HCT116 (cell line): ENCODE measurements around the gene GRB10. TPM values are rescaled to one million over a fixed set of nuclear protein-coding genes. Genes with fewer than 3 reads are reported as not detected.

Source experiments
- ATAC-seq: fragments of 200-7000 bp; cut with Tn5 transposase; 2 replicates; pipeline ENCODE4 v1.9.1; 2020; ENCODE audit warnings: mild to moderate bottlenecking, moderate library complexity
- BruUV-seq: library from RNA; stranded (reverse); fragments of 400-500 nt; replicated peaks from 2 replicates; lab custom pipeline; 2021; lab: Mats Ljungman, UMichigan
- CTCF ChIA-PET: fragments of 300-600 bp; sonication (Branson Sonifier 250); formaldehyde crosslinking; loops from one replicate; lab custom pipeline; 2021; ENCODE audit warnings: antibody characterized with exemption; lab: Charles Lee
- POLR2A ChIA-PET: fragments of 300-600, 350-600 bp; sonication (Branson Sonifier 250); formaldehyde crosslinking; loops from one replicate; lab custom pipeline; 2021; ENCODE audit warnings: antibody characterized with exemption; lab: Charles Lee
- RAD21 ChIA-PET, 2 experiments: fragments of 300-600 bp; sonication (Branson Sonifier 250); formaldehyde crosslinking; loops; one replicate each; lab custom pipeline; 2023; ENCODE audit warnings: low total read pairs in 2 of 2; ENCODE audit not compliant: uncharacterized antibody in 2 of 2, unreplicated experiment in 2 of 2, low non-redundant PET in 1 of 2; lab: Charles Lee
- DNase-seq: peaks from one replicate; pipeline ENCODE4 v3.0.0-alpha.2; 2010; ENCODE audit warnings: low read depth, low spot score
- H2AFZ ChIP-seq: fragments of 200-600 bp; shearing (Covaris generic), sonication (generic); 2 replicates; pipeline ENCODE4 v1.6.1; 2017; ENCODE audit warnings: low read depth, mixed run types, mixed read lengths, antibody characterized with exemption, low read length; ENCODE audit not compliant: poor library complexity, severe bottlenecking
- H3K27ac ChIP-seq: 2 replicates; pipeline ENCODE4 v1.5.1; 2012; ENCODE audit warnings: low read depth, low read length
- H3K27me3 ChIP-seq: fragments of 200-600 bp; sonication (generic); 2 replicates; pipeline ENCODE4 v1.6.1; 2016; ENCODE audit warnings: mixed run types, low read length, mixed read lengths; ENCODE audit not compliant: insufficient read depth
- H3K36me3 ChIP-seq, 2 experiments: fragments of 200-500 bp in 1 of 2; fragments of 200-600 bp in 1 of 2; sonication (Bioruptor generic) in 1 of 2; sonication (generic) in 1 of 2; 2 replicates each; pipeline versions ENCODE4 v1.5.1 to v1.6.1; 2014 to 2016; ENCODE audit warnings: low read length in 2 of 2, inconsistent platforms in 1 of 2, mixed read lengths in 1 of 2, mixed run types in 1 of 2; ENCODE audit not compliant: insufficient read depth in 2 of 2, control insufficient read depth in 1 of 2
- H3K4me1 ChIP-seq, 2 experiments: fragments of 200-600 bp in 1 of 2; sonication (generic) in 1 of 2; 2 replicates each; pipeline versions ENCODE4 v1.5.1 to v1.6.1; 2012 to 2017; ENCODE audit warnings: low read length in 2 of 2, inconsistent platforms in 1 of 2, mild to moderate bottlenecking in 1 of 2, mixed read lengths in 1 of 2, mixed run types in 1 of 2, moderate library complexity in 1 of 2; ENCODE audit not compliant: insufficient read depth in 2 of 2, control insufficient read depth in 1 of 2
- H3K4me2 ChIP-seq: fragments of 200-600 bp; sonication (generic); 2 replicates; pipeline ENCODE4 v1.6.1; 2017; ENCODE audit warnings: mixed run types, low read length, mixed read lengths
- H3K4me3 ChIP-seq, 2 experiments: fragments of 200-600 bp in 1 of 2; sonication (generic) in 1 of 2; replicated peaks in 1 of 2; 2 replicates each; pipeline ENCODE4 v1.5.1; 2011 to 2016; ENCODE audit warnings: low read length in 2 of 2, control low read depth in 1 of 2, low read depth in 1 of 2, mild to moderate bottlenecking in 1 of 2, mixed read lengths in 1 of 2, mixed run types in 1 of 2
- H3K79me2 ChIP-seq: fragments of 200-600 bp; sonication (generic); 2 replicates; pipeline ENCODE4 v1.6.1; 2017; ENCODE audit warnings: mild to moderate bottlenecking, mixed run types, low read length, moderate library complexity, mixed read lengths; ENCODE audit not compliant: insufficient read depth
- H3K9ac ChIP-seq: fragments of 200-600 bp; sonication (generic); 2 replicates; pipeline ENCODE4 v1.6.1; 2016; ENCODE audit warnings: low read length, mixed read lengths
- H3K9me2 ChIP-seq: fragments of 200-600 bp; sonication (generic), shearing (Covaris generic); 2 replicates; pipeline ENCODE4 v1.6.1; 2017; ENCODE audit warnings: mixed run types, mild to moderate bottlenecking, moderate library complexity; ENCODE audit not compliant: insufficient read depth
- H3K9me3 ChIP-seq, 2 experiments: fragments of 200-500 bp in 1 of 2; fragments of 200-600 bp in 1 of 2; sonication (Bioruptor generic) in 1 of 2; sonication (generic) in 1 of 2; 2 replicates each; pipeline ENCODE4 v1.6.1; 2014 to 2017; ENCODE audit warnings: low read length in 2 of 2, mixed read lengths in 2 of 2, inconsistent platforms in 1 of 2, low read depth in 1 of 2, mild to moderate bottlenecking in 1 of 2, mixed run types in 1 of 2, moderate library complexity in 1 of 2; ENCODE audit not compliant: control insufficient read depth in 1 of 2, insufficient read depth in 1 of 2
- H4K20me1 ChIP-seq: fragments of 200-600 bp; sonication (generic), shearing (Covaris generic); 2 replicates; pipeline ENCODE4 v1.6.1; 2017; ENCODE audit warnings: mixed run types, mild to moderate bottlenecking, moderate library complexity; ENCODE audit not compliant: insufficient read depth
- EGR1 ChIP-seq: IDR thresholded peaks from 2 replicates; pipeline ENCODE4 v1.6.1; 2012; ENCODE audit warnings: low read depth
- ELF1 ChIP-seq: IDR thresholded peaks from 2 replicates; pipeline ENCODE4 v1.6.1; 2012; ENCODE audit warnings: low read depth, borderline replicate concordance
- EZH2phosphoT487 ChIP-seq: fragments of 200-600 bp; IDR thresholded peaks from 2 replicates; pipeline ENCODE4 v1.6.1; 2018; ENCODE audit warnings: antibody characterized with exemption, borderline replicate concordance
- JUND ChIP-seq: IDR thresholded peaks from 2 replicates; pipeline ENCODE4 v1.6.1; 2012
- POLR2AphosphoS5 ChIP-seq: IDR thresholded peaks from 2 replicates; pipeline ENCODE4 v1.6.1; 2011; ENCODE audit warnings: mild to moderate bottlenecking, low read depth, low read length, moderate library complexity
- SIN3A ChIP-seq: IDR thresholded peaks from 2 replicates; pipeline ENCODE4 v1.6.1; 2012; ENCODE audit warnings: low read depth
- SP1 ChIP-seq: IDR thresholded peaks from 2 replicates; pipeline ENCODE4 v1.6.1; 2012; ENCODE audit warnings: low read depth
- TCF7L2 ChIP-seq: IDR thresholded peaks from 2 replicates; pipeline ENCODE4 v1.7.0; 2011; ENCODE audit warnings: borderline replicate concordance, inconsistent platforms; ENCODE audit not compliant: insufficient read depth, insufficient read length; ENCODE audit errors: extremely low read depth
- YY1 ChIP-seq: IDR thresholded peaks from 2 replicates; pipeline ENCODE4 v1.6.1; 2011; ENCODE audit warnings: low read length, low read depth, moderate library complexity, mild to moderate bottlenecking; ENCODE audit not compliant: insufficient replicate concordance; ENCODE audit errors: extremely low read depth
- ZFX ChIP-seq: fragments of 450-650 bp; IDR thresholded peaks from 2 replicates; pipeline ENCODE4 v1.6.1; 2017
- ZNF274 ChIP-seq: fragments of 200-500 bp; sonication (Bioruptor generic); IDR thresholded peaks from 2 replicates; pipeline ENCODE4 v1.6.1; 2014; ENCODE audit warnings: mild to moderate bottlenecking, low read depth, low read length, inconsistent platforms
- intact Hi-C: fragments of 100-400 bp; cut with micrococcal nuclease; formaldehyde crosslinking; loops from 2 replicates; pipeline ENCODE4 v1.10.0; 2022
- total RNA-seq: library from RNA; stranded (reverse); gene quantifications from one replicate; pipeline ENCODE4 v1.2.1, GENCODE V29; 2021; ENCODE audit not compliant: unreplicated experiment
- TF ChIP-seq, protein P1 (sequence below): IDR thresholded peaks from 2 replicates; pipeline ENCODE4 v1.6.1; 2012; ENCODE audit warnings: low read depth
- TF ChIP-seq, protein P2 (sequence below): IDR thresholded peaks from 2 replicates; pipeline ENCODE4 v1.6.1; 2012
- TF ChIP-seq, protein P3 (sequence below): IDR thresholded peaks from 2 replicates; pipeline ENCODE4 v1.6.1; 2012

The GRB10 gene
- total RNA-seq, 1 experiment from 2014 or later = 37.3 TPM

DNA sequence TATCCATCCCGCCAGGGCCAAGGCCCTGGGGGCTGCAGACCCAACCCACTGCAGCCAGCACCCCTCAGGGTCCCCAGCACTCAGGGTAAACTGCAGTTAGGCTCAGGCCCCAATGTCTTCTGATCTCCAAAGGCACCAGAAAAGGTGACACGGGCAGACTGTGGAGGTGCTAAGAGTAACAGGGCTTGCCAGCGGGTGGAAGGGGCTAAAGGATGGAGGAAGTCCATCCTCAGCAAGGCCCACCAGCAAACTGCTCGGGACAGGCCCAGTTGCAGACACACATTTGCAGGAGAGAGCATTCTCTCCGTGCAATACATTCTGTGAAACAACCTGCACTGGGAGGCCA is 121.9 kb downstream of the GRB10 start (continued):
- TF ChIP-seq, protein P1, sequence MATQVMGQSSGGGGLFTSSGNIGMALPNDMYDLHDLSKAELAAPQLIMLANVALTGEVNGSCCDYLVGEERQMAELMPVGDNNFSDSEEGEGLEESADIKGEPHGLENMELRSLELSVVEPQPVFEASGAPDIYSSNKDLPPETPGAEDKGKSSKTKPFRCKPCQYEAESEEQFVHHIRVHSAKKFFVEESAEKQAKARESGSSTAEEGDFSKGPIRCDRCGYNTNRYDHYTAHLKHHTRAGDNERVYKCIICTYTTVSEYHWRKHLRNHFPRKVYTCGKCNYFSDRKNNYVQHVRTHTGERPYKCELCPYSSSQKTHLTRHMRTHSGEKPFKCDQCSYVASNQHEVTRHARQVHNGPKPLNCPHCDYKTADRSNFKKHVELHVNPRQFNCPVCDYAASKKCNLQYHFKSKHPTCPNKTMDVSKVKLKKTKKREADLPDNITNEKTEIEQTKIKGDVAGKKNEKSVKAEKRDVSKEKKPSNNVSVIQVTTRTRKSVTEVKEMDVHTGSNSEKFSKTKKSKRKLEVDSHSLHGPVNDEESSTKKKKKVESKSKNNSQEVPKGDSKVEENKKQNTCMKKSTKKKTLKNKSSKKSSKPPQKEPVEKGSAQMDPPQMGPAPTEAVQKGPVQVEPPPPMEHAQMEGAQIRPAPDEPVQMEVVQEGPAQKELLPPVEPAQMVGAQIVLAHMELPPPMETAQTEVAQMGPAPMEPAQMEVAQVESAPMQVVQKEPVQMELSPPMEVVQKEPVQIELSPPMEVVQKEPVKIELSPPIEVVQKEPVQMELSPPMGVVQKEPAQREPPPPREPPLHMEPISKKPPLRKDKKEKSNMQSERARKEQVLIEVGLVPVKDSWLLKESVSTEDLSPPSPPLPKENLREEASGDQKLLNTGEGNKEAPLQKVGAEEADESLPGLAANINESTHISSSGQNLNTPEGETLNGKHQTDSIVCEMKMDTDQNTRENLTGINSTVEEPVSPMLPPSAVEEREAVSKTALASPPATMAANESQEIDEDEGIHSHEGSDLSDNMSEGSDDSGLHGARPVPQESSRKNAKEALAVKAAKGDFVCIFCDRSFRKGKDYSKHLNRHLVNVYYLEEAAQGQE = no peak
- TF ChIP-seq SP1 (no peak), TCF7L2 (no peak)

DNA sequence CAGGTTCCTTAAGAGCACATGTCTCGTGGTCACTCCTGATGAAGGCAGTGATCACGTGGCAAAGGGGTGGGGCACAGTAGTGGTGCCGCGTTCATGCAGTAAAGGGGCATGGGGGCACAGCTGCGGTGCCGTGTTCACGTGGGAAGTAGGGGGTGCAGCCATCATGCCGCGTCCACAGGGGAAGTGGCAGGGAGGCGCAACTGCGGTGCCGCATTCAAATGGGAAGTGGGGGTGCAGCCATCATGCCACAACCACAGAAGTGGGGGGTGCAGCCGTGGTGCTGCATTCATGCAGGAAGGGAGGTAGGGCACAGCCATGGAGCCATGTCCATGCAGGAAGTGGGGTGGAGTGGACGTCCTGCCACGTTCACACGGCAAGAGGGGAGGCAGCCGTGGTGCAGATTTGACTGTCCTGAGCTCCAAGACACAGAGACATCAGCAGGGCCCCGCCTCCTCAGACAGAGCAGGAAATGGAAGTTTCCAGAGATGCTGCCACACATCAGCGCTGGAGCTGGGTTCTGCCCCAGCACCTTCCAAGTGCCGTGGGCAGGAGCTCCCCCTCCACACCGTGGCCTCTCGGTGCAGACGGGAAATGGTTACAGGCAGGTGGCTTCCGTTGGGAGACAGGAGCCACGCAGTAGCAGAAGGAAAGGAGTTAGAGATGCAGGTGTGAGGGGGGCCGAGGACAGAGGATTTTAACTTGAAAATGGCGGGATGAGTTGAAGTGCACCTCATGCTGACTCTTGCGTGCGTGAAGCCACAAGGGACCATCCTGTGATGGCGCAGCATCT is 122.5 kb downstream of the GRB10 start:
- Histone ChIP-seq H3K9ac (no peak overlapping the region), H3K36me3 (no peaks in the 10 kb centered on the region), H3K4me1 (peaks cover 17 to 20% of the 10 kb centered on the region in 2 experiments), H3K79me2 (no peaks in the 10 kb centered on the region), H4K20me1 (no peaks in the 10 kb centered on the region), H3K27ac (no peak overlapping the region), H3K4me2 (no peak overlapping the region), H3K9me2 (no peaks in the 10 kb centered on the region), H3K4me3 (no peak overlapping the region), H3K9me3 (no peaks in the 10 kb centered on the region), H2AFZ (no peak overlapping the region), H3K27me3 (no peaks in the 10 kb centered on the region)
- RAD21 ChIA-PET = no interaction called here
- CTCF ChIA-PET = no interaction called here
- POLR2A ChIA-PET = no interaction called here
- DNase-seq = no peak
- ATAC-seq = no peak
- intact Hi-C loops = no loop called here
- no TSS peak for BruUV-seq
- TF ChIP-seq ZFX (no peak), ELF1 (no peak), SIN3A (no peak), JUND (no peak), EZH2phosphoT487 (no peak), POLR2AphosphoS5 (no peak), SP1 (no peak), YY1 (no peak), EGR1 (no peak), ZNF274 (no peak)
- TF ChIP-seq, protein P2, sequence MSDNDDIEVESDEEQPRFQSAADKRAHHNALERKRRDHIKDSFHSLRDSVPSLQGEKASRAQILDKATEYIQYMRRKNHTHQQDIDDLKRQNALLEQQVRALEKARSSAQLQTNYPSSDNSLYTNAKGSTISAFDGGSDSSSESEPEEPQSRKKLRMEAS = no peak
- TF ChIP-seq, protein P1 = no peak
- TF ChIP-seq, protein P3, sequence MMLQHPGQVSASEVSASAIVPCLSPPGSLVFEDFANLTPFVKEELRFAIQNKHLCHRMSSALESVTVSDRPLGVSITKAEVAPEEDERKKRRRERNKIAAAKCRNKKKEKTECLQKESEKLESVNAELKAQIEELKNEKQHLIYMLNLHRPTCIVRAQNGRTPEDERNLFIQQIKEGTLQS = no peak
